HL-60 (cell line): ENCODE measurements around the gene FRMPD2.

Experiments
- POLR2AphosphoS5 ChIP-seq: IDR thresholded peaks from 2 replicates; pipeline ENCODE4 v1.6.1; 2012; ENCODE audit warnings: low read depth
- REST ChIP-seq: IDR thresholded peaks from 2 replicates; pipeline ENCODE4 v1.6.1; 2012; ENCODE audit warnings: low read depth; ENCODE audit not compliant: insufficient replicate concordance
- TF ChIP-seq, protein P1 (sequence below): IDR thresholded peaks from one replicate; pipeline ENCODE4 v1.5.1; 2011; ENCODE audit warnings: low read length, control low read depth, inconsistent platforms; ENCODE audit not compliant: insufficient read depth

DNA sequence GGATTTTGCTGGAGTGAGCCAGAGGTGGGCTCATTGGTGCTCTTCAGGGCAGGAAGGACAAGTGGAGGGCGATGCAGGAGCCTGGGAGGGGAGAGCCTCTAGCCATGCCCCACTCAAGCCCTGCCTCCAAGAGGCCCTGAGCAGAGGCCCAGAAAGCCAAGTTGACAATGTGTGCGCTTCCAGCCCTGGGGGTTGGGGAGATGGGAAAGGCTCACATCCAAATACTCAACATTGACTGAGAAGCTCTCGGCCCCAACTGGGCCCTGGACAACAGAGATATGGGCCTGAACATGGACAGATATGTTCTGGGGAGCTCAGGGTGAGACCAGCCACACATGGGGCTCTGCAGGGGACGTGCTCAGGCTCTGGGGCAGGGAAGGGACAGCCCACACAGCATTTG is 39.0 kb downstream of the FRMPD2 start:
- TF ChIP-seq, protein P1, sequence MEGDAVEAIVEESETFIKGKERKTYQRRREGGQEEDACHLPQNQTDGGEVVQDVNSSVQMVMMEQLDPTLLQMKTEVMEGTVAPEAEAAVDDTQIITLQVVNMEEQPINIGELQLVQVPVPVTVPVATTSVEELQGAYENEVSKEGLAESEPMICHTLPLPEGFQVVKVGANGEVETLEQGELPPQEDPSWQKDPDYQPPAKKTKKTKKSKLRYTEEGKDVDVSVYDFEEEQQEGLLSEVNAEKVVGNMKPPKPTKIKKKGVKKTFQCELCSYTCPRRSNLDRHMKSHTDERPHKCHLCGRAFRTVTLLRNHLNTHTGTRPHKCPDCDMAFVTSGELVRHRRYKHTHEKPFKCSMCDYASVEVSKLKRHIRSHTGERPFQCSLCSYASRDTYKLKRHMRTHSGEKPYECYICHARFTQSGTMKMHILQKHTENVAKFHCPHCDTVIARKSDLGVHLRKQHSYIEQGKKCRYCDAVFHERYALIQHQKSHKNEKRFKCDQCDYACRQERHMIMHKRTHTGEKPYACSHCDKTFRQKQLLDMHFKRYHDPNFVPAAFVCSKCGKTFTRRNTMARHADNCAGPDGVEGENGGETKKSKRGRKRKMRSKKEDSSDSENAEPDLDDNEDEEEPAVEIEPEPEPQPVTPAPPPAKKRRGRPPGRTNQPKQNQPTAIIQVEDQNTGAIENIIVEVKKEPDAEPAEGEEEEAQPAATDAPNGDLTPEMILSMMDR = no peak
- TF ChIP-seq POLR2AphosphoS5 (no peak), REST (no peak)
